Spinal cord (tissue), 10 donors: ENCODE measurements around the gene MAP3K4. TPM values are rescaled to one million over a fixed set of nuclear protein-coding genes. Genes with fewer than 3 reads are reported as not detected.
A peak's percentile ranks its signal among the peaks of the same experiment; 100 is the strongest.

Experiments
- DNase-seq, 6 donors: peaks; one replicate each; pipeline versions ENCODE4 v3.0.0 to v3.0.0-alpha.2; 2013 to 2015; ENCODE audit warnings: low spot score in 6 of 6, low read depth in 4 of 6
- H3K27ac ChIP-seq: one replicate; pipeline ENCODE4 v1.5.1; 2013; ENCODE audit warnings: low read depth, low read length, control low read depth
- H3K27me3 ChIP-seq: one replicate; pipeline ENCODE4 v1.6.1; 2013; ENCODE audit warnings: low read length; ENCODE audit not compliant: control insufficient read depth, insufficient read depth
- H3K36me3 ChIP-seq: one replicate; pipeline ENCODE4 v1.6.1; 2013; ENCODE audit warnings: low read length; ENCODE audit not compliant: control insufficient read depth, insufficient read depth
- H3K4me1 ChIP-seq: one replicate; pipeline ENCODE4 v1.6.1; 2013; ENCODE audit warnings: low read length; ENCODE audit not compliant: control insufficient read depth, insufficient read depth
- H3K4me3 ChIP-seq: one replicate; pipeline ENCODE4 v1.5.1; 2013; ENCODE audit warnings: low read depth, low read length, control low read depth
- H3K9me3 ChIP-seq: one replicate; pipeline ENCODE4 v1.6.1; 2013; ENCODE audit warnings: low read length; ENCODE audit not compliant: control insufficient read depth, insufficient read depth
- WGBS: methylation state at CpG from one replicate; pipeline ENCODE4 v1.1.5; 2013; ENCODE audit warnings: missing lambda C conversion rate; ENCODE audit not compliant: insufficient coverage; 5-methylcytosine and 5-hydroxymethylcytosine counted together
- polyA plus RNA-seq, 2 donors: library from polyadenylated mRNA; unstranded; fragments of 120-200 nt; gene quantifications; one replicate each; pipeline ENCODE4 v1.2.1, GENCODE V29; 2013; ENCODE audit not compliant: insufficient read length in 2 of 2
- total RNA-seq, 2 donors: library from RNA; depleted of rRNA in 1 of 2; stranded (reverse); fragments of 120-200 nt in 1 of 2; fragments of >200 nt in 1 of 2; gene quantifications; one replicate each; pipeline versions ENCODE4 v1.2.3 to v1.2.4, GENCODE V29; 2013 to 2014
- donor health status: healthy.

MAP3K4 gene
- total and polyA plus RNA-seq, 4 donors = 32.0 to 48.1 (median 41.6) TPM

DNA sequence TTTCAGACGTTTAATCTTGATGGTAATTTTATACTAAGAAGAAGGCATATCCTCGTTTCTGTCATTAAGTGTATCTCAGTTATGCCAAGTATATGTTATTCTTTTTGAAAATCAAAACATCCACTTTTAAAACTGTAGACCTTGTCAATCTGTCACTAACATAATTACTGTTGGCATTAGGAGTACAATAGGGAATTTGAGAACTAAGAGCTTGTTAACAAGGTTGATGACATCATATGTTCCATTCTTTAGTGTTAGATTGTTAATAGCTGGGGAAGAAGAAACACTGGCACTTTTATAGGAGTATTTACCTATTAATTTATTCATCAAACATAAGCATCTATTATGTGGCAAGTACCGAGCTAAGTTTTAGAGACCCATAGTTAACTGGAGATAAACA, 76.2 kb downstream of the MAP3K4 start:
- no peak overlapping the region for H3K27ac ChIP-seq
- H3K4me1 ChIP-seq = no peaks in the 10 kb centered on the region
- no peaks in the 10 kb centered on the region for H3K9me3 ChIP-seq
- no CpG with 5 or more reads among the region's 3 CpGs for WGBS
- H3K4me3 ChIP-seq = no peak overlapping the region
- no peaks in the 10 kb centered on the region for H3K36me3 ChIP-seq
- H3K27me3 ChIP-seq = no peaks in the 10 kb centered on the region
- DNase-seq = peak in 1 of 6 donors; percentile 3

- H3K36me3 ChIP-seq = no peaks in the 10 kb centered on the region
- no peaks in the 10 kb centered on the region for H3K4me1 ChIP-seq
- WGBS = 63% methylated on average over 3 of the region's 3 CpGs
- H3K27ac ChIP-seq = no peak overlapping the region
- no peak overlapping the region for H3K4me3 ChIP-seq
- no peaks in the 10 kb centered on the region for H3K27me3 ChIP-seq
- DNase-seq = peak in 1 of 6 donors; percentile 12
- no peaks in the 10 kb centered on the region for H3K9me3 ChIP-seq
Observed at GRCh38 chr6:161068321-161068741, 76.8 kb downstream of the MAP3K4 start.

DNA sequence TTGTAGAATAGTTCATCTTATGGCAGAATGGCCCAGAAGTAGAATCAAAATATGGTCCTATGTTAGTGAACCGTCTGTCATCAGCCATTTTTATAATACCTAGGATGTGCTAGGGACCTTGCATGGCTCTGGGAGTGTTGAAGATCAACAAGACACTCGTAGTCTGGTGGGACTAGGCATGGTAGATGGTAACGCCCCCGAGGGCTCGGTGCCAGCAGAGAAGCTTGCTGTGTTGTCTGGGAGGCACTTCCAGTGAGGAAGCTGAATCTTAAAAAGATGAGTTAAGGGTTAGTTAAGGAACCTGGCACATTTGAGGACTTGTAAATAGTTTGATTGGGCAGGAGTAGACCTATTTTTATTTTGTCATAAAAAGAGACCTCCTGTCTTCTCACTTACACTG, 82.4 kb downstream of the MAP3K4 start:
- WGBS = 62% methylated on average over 4 of the region's 5 CpGs
- Histone ChIP-seq H3K4me1 (no peaks in the 10 kb centered on the region), H3K27ac (no peak overlapping the region), H3K36me3 (peaks cover 9% of the 10 kb centered on the region), H3K9me3 (no peaks in the 10 kb centered on the region), H3K4me3 (no peak overlapping the region), H3K27me3 (no peaks in the 10 kb centered on the region)
- no peak for DNase-seq

- WGBS = 86% methylated on average over 1 of the region's 5 CpGs
- Histone ChIP-seq H3K9me3 (no peaks in the 10 kb centered on the region), H3K27me3 (no peaks in the 10 kb centered on the region), H3K27ac (no peak overlapping the region), H3K4me1 (no peaks in the 10 kb centered on the region), H3K4me3 (no peak overlapping the region), H3K36me3 (peaks cover 15% of the 10 kb centered on the region)
- DNase-seq = no peak
Observed at GRCh38 chr6:161074496-161075121, 83.0 kb downstream of the MAP3K4 start.

GRCh38 chr6:161076181-161076677, 84.7 kb downstream of the MAP3K4 start:
- Histone ChIP-seq H3K36me3 (peaks cover 20% of the 10 kb centered on the region), H3K4me1 (no peaks in the 10 kb centered on the region), H3K27ac (no peak overlapping the region), H3K9me3 (no peaks in the 10 kb centered on the region), H3K4me3 (no peak overlapping the region), H3K27me3 (no peaks in the 10 kb centered on the region)
- DNase-seq = peak in 1 of 6 donors; percentile 9
- 72% methylated on average over 8 of the region's 8 CpGs for WGBS

DNA sequence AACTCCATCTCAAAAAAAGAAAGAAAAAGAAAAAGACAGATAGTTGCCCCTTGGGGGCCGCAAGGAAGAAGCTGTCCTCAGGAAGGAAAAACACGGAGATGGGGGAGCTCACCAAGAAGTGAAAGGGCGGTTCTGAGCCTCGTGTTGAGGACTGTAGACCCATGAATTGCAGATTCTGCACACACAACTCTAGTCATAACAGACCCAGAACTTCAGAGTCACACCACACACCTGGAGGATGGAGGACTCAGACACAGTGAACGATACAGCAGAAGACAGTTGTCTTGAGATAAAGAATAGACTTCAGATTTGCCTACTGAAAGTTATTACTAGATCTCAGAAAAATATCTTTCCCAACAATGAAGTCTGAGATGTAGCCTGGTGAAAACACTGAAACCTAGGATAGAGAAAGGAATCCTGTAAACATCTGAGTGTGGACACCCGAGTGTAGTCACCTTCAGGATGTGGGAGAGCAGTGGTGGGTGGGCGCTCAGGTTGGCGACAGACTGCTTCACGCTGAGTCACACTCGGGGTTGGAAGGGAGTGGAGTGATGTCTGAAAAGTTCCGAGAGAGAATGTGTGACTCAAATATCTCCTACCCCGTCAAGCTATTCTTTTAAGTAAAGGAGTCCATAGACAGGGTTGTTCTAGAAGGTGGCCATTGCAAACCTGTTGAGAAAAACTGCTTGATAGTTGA, 88.1 kb downstream of the MAP3K4 start:
- DNase-seq = no peak
- WGBS = 100% methylated on average over 2 of the region's 12 CpGs
- no peaks in the 10 kb centered on the region for H3K27me3 ChIP-seq

GRCh38 chr6:161080263-161080970, 88.8 kb downstream of the MAP3K4 start:
- no peaks in the 10 kb centered on the region for H3K27me3 ChIP-seq
- no peaks in the 10 kb centered on the region for H3K9me3 ChIP-seq
- H3K4me1 ChIP-seq = no peaks in the 10 kb centered on the region
- no peak overlapping the region for H3K27ac ChIP-seq
- no peak overlapping the region for H3K4me3 ChIP-seq
- DNase-seq = no peak
- 97% methylated on average over 5 of the region's 12 CpGs for WGBS
- peaks cover 42% of the 10 kb centered on the region for H3K36me3 ChIP-seq

More for the DNA sequence above, 88.1 kb downstream of the MAP3K4 start:
- H3K4me1 ChIP-seq = no peaks in the 10 kb centered on the region
- no peak overlapping the region for H3K4me3 ChIP-seq
- no peak overlapping the region for H3K27ac ChIP-seq
- no peaks in the 10 kb centered on the region for H3K9me3 ChIP-seq
- peaks cover 40% of the 10 kb centered on the region for H3K36me3 ChIP-seq

- no peak for DNase-seq
- peaks cover 45% of the 10 kb centered on the region for H3K36me3 ChIP-seq
- H3K27ac ChIP-seq = no peak overlapping the region
Observed at GRCh38 chr6:161082215-161082614, 90.6 kb downstream of the MAP3K4 start.

GRCh38 chr6:161085246-161085645, 93.7 kb downstream of the MAP3K4 start:
- H3K9me3 ChIP-seq = no peaks in the 10 kb centered on the region
- H3K27me3 ChIP-seq = no peaks in the 10 kb centered on the region
- DNase-seq = no peak
- no peak overlapping the region for H3K27ac ChIP-seq
- H3K36me3 ChIP-seq = peaks cover 46% of the 10 kb centered on the region
- 97% methylated on average over 4 of the region's 5 CpGs for WGBS
- H3K4me1 ChIP-seq = no peaks in the 10 kb centered on the region
- H3K4me3 ChIP-seq = no peak overlapping the region

More at GRCh38 chr6:161082215-161082614, 90.6 kb downstream of the MAP3K4 start:
- WGBS = 85% methylated on average over 2 of the region's 2 CpGs
- no peak overlapping the region for H3K4me3 ChIP-seq
- H3K9me3 ChIP-seq = no peaks in the 10 kb centered on the region
- H3K27me3 ChIP-seq = no peaks in the 10 kb centered on the region
- H3K4me1 ChIP-seq = no peaks in the 10 kb centered on the region
